GM12801 (cell line): ENCODE measurements around the gene CRADD.

ENCODE experiments used
- CTCF ChIP-seq: IDR thresholded peaks from one replicate; pipeline ENCODE4 v1.5.1; 2011; ENCODE audit warnings: control low read depth; ENCODE audit not compliant: insufficient read length; ENCODE audit errors: extremely low read depth

The CRADD gene

GRCh38 chr12:93727911-93728310, 50.7 kb downstream of the CRADD start:
- no peak for TF ChIP-seq CTCF

- TF ChIP-seq CTCF: no peak
These were observed 52.8 kb downstream of the CRADD start for GRCh38 chr12:93729934-93730333.

- no peak for TF ChIP-seq CTCF
These were observed 56.2 kb downstream of the CRADD start for GRCh38 chr12:93733358-93733757.

- TF ChIP-seq CTCF: no peak
These were observed 56.8 kb downstream of the CRADD start for GRCh38 chr12:93733928-93734327.

GRCh38 chr12:93734784-93735183, 57.6 kb downstream of the CRADD start:
- no peak for TF ChIP-seq CTCF

GRCh38 chr12:93736640-93737178, 59.5 kb downstream of the CRADD start:
- TF ChIP-seq CTCF: no peak

- TF ChIP-seq CTCF: no peak
These were observed 60.5 kb downstream of the CRADD start for GRCh38 chr12:93737457-93738198.
